ENCODE data around the gene CGAS. TPM values are rescaled to one million over a fixed set of nuclear protein-coding genes. Genes with fewer than 3 reads are reported as not detected.

CGAS gene
- total RNA-seq, 2 experiments from 2014 or later = 47.8 to 48.2 TPM

GRCh38 chr6:73455865-73456629, 4.0 kb upstream of the CGAS start:
- Mint-ChIP-seq H3K4me3 (peak overlapping the region; percentile 28), H3K9me3 (no peaks in the 10 kb centered on the region), H3K4me1 (peaks cover 61% of the 10 kb centered on the region), H3K36me3 (ENCODE audit: low read depth) (peaks cover 6% of the 10 kb centered on the region), H3K27me3 (no peaks in the 10 kb centered on the region), H3K27ac (peak overlapping the region; percentile 88)
- no peak for DNase-seq
- ChIA-PET POLR2A (interaction anchor here (0.7 kb wide), 1 partner anchor 148 kb away, joined by 3 read pairs; no protein-coding TSS in a partner anchor), CTCF (no interaction called here)

DNA sequence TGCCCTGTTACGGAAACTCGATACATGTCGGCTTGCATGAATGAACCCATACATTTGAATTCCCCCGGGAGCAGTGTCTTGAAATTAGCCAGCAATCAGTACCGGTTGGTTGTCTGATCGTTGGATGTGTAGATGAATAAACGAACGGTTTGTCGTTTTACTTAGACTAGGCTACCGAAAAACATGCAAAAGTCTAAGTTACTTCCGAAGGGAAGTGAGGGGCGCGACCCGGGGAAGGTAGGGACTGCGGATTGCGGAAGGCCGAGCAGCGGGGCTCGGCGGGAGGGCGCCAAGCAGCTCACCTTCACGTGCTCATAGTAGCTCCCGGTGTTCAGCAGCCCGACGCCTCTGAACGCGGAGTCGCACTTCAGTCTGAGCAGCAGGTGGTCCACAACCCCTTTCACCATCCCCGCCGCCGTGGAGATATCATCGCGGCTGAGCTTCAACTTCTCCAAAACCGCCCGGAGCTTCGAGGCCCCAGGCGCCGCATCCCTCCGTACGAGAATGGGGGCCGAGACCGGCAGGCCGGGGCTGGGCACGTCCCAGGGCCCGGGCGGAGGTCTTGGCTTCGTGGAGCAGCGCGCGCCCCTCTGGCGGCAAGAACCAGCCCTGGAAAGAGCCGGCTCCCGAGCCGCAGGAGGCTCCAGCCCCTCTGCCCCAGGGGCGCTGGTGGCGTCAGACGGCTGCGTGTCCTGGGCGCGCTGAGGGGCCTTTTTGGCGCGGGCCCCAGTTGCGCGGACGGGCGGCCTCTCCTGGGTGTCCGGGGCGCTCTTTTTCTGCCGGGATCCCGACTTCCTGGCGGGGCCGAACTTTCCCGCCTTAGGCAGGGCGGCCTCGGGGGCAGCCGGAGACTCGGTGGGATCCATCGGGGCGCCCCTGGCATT, 632 bp downstream of the CGAS start:
- Mint-ChIP-seq H3K9me3 (no peaks in the 10 kb centered on the region), H3K27ac (peak overlapping the region; percentile 86)
- CTCF ChIA-PET = interaction anchor here (0.9 to 3.5 kb wide), 9 partner anchors 10 to 202 kb away, joined by 3 to 58 read pairs (median 5); partner anchors contain the start of gene MTO1

DNA sequence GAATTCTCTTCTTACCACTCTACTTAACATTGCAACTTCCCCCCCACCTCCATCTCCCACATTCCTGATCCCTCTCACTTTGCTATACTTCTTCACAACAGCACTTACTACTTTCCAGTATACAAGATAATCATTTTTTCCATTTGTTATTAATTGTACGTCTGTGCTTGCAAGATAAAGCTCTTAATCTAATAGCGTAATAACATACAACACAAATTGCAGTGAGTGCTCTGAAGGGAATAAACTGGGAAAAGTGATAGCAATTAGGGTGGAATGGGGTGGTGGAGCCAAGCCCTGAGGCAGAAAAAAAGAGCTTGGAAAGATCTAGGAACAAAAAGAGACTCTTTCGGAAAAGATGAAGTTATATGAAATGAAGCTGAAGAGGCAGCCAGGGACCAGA, 8.5 kb downstream of the CGAS start:
- Mint-ChIP-seq H3K27me3 (no peaks in the 10 kb centered on the region), H3K4me3 (no peak overlapping the region), H3K36me3 (ENCODE audit: low read depth) (peaks cover 74% of the 10 kb centered on the region), H3K9me3 (no peaks in the 10 kb centered on the region), H3K4me1 (peaks cover 65% of the 10 kb centered on the region), H3K27ac (no peak overlapping the region)
- ChIA-PET CTCF (interaction anchor here (1.1 kb wide), 1 partner anchor 18 kb away, joined by 3 read pairs; the partner anchor contains the start of gene MTO1), POLR2A (interaction anchor here (0.6 to 1.5 kb wide), 6 partner anchors 9 to 32 kb away, joined by 3 to 5 read pairs (median 3); partner anchors contain the start of gene CGAS)
- no peak for DNase-seq

More for the DNA sequence above, 632 bp downstream of the CGAS start:
- DNase-seq = peak; percentile 57
- POLR2A ChIA-PET = interaction anchor here (0.5 to 5.5 kb wide), 24 partner anchors 8 to 203 kb away, joined by 3 to 265 read pairs (median 4); partner anchors contain the start of genes EEF1A1, MTO1 and SLC17A5
- Mint-ChIP-seq H3K27me3 (no peaks in the 10 kb centered on the region), H3K4me1 (peaks cover 50% of the 10 kb centered on the region), H3K4me3 (peak overlapping the region; percentile 95), H3K36me3 (ENCODE audit: low read depth) (peaks cover 35% of the 10 kb centered on the region)

DNA sequence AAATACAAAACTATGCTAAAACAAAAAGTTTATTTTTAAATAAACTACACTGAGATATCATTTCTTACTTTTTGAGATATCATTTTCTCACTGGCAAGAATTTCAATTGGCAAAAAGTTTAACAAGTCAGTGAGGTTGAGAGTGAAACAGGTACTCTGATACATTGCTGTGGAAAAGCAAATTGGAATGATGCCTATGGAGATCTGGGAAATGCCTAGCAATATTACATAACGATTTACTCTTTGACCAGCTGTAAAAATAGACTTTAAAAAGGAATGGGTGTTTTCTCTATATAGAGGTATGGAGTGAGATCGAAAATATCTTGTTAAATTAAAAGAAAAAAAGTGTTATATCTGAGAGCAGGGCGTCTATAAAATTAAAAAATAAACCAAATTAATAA, 16.9 kb downstream of the CGAS start:
- Mint-ChIP-seq H3K36me3 (ENCODE audit: low read depth) (peaks cover 69% of the 10 kb centered on the region), H3K4me3 (no peak overlapping the region)
- POLR2A ChIA-PET = interaction anchor here (1.5 to 2.0 kb wide), 3 partner anchors 10 to 26 kb away, joined by 4 to 5 read pairs (median 4); partner anchors contain the start of genes CGAS and MTO1

GRCh38 chr6:73421534-73421933, 30.6 kb downstream of the CGAS start:
- Mint-ChIP-seq H3K36me3 (ENCODE audit: low read depth) (peaks cover 60% of the 10 kb centered on the region), H3K27me3 (no peaks in the 10 kb centered on the region), H3K27ac (peak overlapping the region; percentile 98), H3K4me3 (no peak overlapping the region), H3K4me1 (peaks cover 44% of the 10 kb centered on the region), H3K9me3 (no peaks in the 10 kb centered on the region)
- no peak for DNase-seq
- ChIA-PET CTCF (interaction anchor here (1.1 to 1.5 kb wide), 3 partner anchors 30 to 112 kb away, joined by 3 to 4 read pairs (median 4); no protein-coding TSS in a partner anchor), POLR2A (interaction anchor here (0.9 to 2.9 kb wide), 7 partner anchors 22 to 100 kb away, joined by 3 to 25 read pairs (median 3); partner anchors contain the start of genes CGAS and MTO1)

More for the DNA sequence above, 16.9 kb downstream of the CGAS start:
- peaks cover 40% of the 10 kb centered on the region for H3K4me1 Mint-ChIP-seq
- DNase-seq = no peak
- CTCF ChIA-PET = no interaction called here
- no peak overlapping the region for H3K27ac Mint-ChIP-seq
- no peaks in the 10 kb centered on the region for H3K27me3 Mint-ChIP-seq
- H3K9me3 Mint-ChIP-seq = no peaks in the 10 kb centered on the region

DNA sequence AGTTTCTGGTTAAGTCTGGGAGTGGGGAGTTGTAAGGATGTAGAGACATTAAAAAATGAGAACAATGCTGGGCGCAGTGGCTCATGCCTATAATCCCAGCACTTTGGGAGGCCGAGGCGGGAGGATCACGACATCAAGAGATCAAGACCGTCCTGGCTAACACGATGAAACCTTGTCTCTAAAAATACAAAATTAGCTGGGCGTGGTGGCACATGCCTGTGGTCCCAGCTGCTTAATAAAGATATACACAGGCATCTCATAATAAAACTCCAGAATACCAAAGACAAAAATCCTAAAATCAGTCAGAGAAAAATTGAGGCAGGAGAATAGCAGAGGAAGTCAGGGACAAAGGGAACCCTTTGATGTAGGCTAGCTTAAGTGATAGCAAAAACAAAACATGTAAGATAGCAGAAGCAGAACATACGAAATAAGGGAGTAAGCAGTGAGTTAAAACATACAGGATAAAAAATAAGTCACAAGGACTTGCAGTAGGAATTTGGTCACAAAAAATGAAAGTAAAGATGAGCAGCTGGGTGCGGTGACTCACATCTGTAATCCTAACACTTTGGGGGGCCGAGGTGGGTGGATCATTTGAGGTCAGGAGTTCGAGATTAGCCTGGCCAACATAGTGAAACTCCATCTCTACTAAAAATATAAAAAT, 33.9 kb downstream of the CGAS start:
- no peak for DNase-seq
- Mint-ChIP-seq H3K4me3 (no peak overlapping the region), H3K36me3 (ENCODE audit: low read depth) (peaks cover 70% of the 10 kb centered on the region), H3K27ac (peak overlapping the region; percentile 61), H3K9me3 (no peaks in the 10 kb centered on the region), H3K27me3 (no peaks in the 10 kb centered on the region), H3K4me1 (peaks cover 32% of the 10 kb centered on the region)
- ChIA-PET POLR2A (interaction anchor here (0.8 to 1.6 kb wide), 2 partner anchors 34 to 43 kb away, joined by 3 to 4 read pairs; partner anchors contain the start of genes CGAS and MTO1), CTCF (interaction anchor here (0.7 kb wide), 1 partner anchor 30 kb away, joined by 3 read pairs; no protein-coding TSS in a partner anchor)

- H3K27ac Mint-ChIP-seq = no peak overlapping the region
- CTCF ChIA-PET = no interaction called here
Measured at GRCh38 chr6:73413102-73413501, 39.0 kb downstream of the CGAS start.

GRCh38 chr6:73409395-73409794, 42.7 kb downstream of the CGAS start:
- ChIA-PET POLR2A (no interaction called here), CTCF (interaction anchor here (0.9 kb wide), 1 partner anchor 52 kb away, joined by 3 read pairs; the partner anchor contains the start of gene MTO1)
- H3K27ac Mint-ChIP-seq = no peak overlapping the region
- no peak for DNase-seq
- no peaks in the 10 kb centered on the region for H3K27me3 Mint-ChIP-seq
- no peaks in the 10 kb centered on the region for H3K9me3 Mint-ChIP-seq
- no peaks in the 10 kb centered on the region for H3K4me1 Mint-ChIP-seq
- no peak overlapping the region for H3K4me3 Mint-ChIP-seq
- peaks cover 18% of the 10 kb centered on the region for H3K36me3 Mint-ChIP-seq (ENCODE audit: low read depth)

More at GRCh38 chr6:73413102-73413501, 39.0 kb downstream of the CGAS start:
- H3K36me3 Mint-ChIP-seq (ENCODE audit: low read depth) = peaks cover 47% of the 10 kb centered on the region
- H3K4me3 Mint-ChIP-seq = no peak overlapping the region
- no peak for DNase-seq
- H3K4me1 Mint-ChIP-seq = peaks cover 3% of the 10 kb centered on the region
- no peaks in the 10 kb centered on the region for H3K9me3 Mint-ChIP-seq
- POLR2A ChIA-PET = no interaction called here
- H3K27me3 Mint-ChIP-seq = no peaks in the 10 kb centered on the region

GRCh38 chr6:73400656-73401055, 51.4 kb downstream of the CGAS start:
- Mint-ChIP-seq H3K4me1 (no peaks in the 10 kb centered on the region), H3K36me3 (ENCODE audit: low read depth) (peaks cover 2% of the 10 kb centered on the region), H3K9me3 (no peaks in the 10 kb centered on the region), H3K4me3 (no peak overlapping the region), H3K27me3 (no peaks in the 10 kb centered on the region), H3K27ac (no peak overlapping the region)
- DNase-seq = no peak
- CTCF ChIA-PET = no interaction called here
- POLR2A ChIA-PET = no interaction called here

DNA sequence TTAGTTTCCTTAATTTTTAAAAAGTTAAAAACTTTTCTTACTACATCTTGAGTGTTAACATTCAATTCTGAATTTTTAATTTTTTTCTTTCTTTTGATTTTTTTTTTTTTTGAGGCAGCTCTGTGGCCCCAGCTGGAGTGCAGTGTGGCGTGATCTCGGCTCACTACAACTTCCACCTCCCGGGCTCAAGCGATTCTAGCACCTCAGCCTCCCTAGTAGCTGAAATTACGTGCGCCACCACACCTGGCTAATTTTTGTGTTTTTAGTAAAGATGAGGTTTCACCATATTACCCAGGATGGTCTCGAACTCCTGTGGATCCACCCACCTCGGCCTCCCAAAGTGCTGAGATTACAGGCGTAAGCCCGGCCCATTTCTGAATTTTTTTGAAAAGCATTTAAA, 56.2 kb downstream of the CGAS start:
- Mint-ChIP-seq H3K27me3 (no peaks in the 10 kb centered on the region), H3K36me3 (ENCODE audit: low read depth) (peaks cover 26% of the 10 kb centered on the region), H3K4me1 (peaks cover 16% of the 10 kb centered on the region), H3K4me3 (no peak overlapping the region), H3K27ac (no peak overlapping the region), H3K9me3 (no peaks in the 10 kb centered on the region)
- ChIA-PET CTCF (interaction anchor here (0.7 to 1.2 kb wide), 6 partner anchors 12 to 205 kb away, joined by 3 to 5 read pairs (median 3); partner anchors contain the start of gene MTO1), POLR2A (interaction anchor here (1.3 to 3.1 kb wide), 3 partner anchors 18 to 125 kb away, joined by 3 to 8 read pairs (median 4); partner anchors contain the start of gene EEF1A1)
- no peak for DNase-seq

GRCh38 chr6:73394577-73395354, 57.3 kb downstream of the CGAS start, which contains the start of gene DDX43:
DDX43 (plus strand) TSS chr6:73394828; CDS start chr6:73394906, 78 bp downstream.
- ChIA-PET POLR2A (interaction anchor here (1.0 to 3.1 kb wide), 3 partner anchors 45 to 126 kb away, joined by 3 to 8 read pairs (median 4); partner anchors contain the start of gene EEF1A1), CTCF (interaction anchor here (0.6 to 1.2 kb wide), 4 partner anchors 20 to 186 kb away, joined by 3 read pairs; partner anchors contain the start of gene MTO1)
- H3K27me3 Mint-ChIP-seq = no peaks in the 10 kb centered on the region
- H3K27ac Mint-ChIP-seq = peak within 1 kb of the TSS; percentile 69
- no peaks in the 10 kb centered on the region for H3K9me3 Mint-ChIP-seq
- peaks cover 26% of the 10 kb centered on the region for H3K36me3 Mint-ChIP-seq (ENCODE audit: low read depth)
- DNase-seq = peak; percentile 45
- peak within 1 kb of the TSS; percentile 64 for H3K4me3 Mint-ChIP-seq
- peaks cover 21% of the 10 kb centered on the region for H3K4me1 Mint-ChIP-seq

Data from activated CD4-positive, alpha-beta memory T cell treated with anti-CD3 and anti-CD28 coated beads, Interleukin-2, amount 10 ng/mL, durations not matched to agents 7 days and 5 days (primary cell).